ENCODE measurements around the gene TMEM126B.

The TMEM126B gene

DNA sequence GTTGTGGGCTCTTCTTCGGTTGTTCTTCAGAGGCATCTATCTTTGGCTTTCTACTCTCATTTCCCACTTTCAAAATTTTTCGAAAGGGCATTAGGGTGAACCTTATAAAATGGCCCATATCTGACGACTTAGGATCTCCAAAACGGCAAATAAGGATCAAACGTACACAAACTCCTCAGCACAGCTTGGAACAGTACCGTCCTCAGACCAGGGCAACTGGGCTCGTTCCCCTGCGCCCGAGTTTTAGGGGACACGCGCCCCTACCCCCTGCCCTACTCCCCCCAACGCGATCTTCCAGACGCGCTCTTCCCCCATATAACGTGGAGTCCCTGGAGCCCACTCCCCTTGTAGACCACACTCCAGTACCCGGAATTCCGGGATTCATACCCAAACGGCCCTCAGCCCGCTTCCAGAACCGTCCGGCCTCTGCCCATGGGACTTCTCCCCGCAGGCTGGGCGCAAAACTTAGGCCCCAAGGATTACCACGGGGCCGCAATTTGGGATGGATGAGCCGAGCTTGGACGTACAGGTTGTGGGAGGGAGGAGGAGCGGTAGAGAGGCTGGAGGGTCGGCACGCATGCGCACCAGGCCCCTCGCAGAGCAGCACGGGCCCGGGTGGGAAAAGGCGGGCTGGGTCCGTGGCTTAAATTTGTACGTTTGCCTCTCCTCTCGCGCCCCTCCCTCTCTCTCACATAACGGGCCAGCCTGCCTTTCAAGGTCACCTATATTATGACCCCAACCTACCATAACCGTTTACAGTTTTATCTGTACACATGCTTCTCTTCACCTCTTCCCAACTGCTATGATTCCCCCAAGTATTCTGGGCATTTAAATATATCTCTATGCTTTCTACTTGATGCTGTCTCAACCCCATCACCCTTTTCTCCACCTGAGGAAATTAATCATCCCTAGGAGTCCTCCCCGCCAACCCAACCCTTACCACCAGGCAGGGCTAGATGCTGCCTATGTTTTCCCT is 54.2 kb downstream of the TMEM126B start:
- peak; percentile 16 to 54 for DNase-seq (ENCODE audit: low read depth in 1 of 2, low spot score in 1 of 2)

DNA sequence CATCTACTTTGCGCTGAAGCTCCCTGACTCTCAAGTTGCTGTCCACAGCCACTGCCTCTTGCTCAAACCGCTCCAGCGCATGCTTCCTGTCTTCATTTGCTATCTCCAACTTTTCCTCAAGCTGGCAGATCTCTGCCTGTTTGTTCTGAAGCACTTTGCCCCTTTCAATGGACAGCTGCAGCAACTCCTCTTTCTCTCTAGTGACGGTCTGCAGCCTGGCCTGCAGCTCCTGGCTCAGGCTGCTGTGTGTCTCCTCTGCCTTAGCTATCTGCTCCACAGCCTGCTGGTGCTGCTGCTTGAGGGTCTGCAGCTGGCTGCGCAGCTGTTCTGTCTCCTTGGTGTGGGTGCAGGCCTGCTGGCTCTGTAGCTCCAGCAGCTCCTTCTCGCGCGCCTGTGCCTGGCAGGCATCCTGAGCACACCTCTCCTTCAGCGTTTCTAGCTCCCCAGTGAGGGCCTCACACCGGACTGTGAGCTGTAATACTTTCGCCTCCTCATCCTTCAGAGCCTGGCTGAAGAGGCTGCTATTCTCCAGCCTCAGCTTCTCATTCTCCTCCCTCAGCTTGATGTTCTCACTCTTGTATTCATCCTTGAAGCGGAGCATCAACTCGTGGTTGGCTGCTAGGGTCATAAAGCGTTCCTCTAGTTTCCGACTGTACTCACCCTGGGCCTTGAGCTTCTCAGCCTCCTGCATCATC is 56.9 kb downstream of the TMEM126B start:
- no peak for DNase-seq (ENCODE audit: low read depth in 1 of 2, low spot score in 1 of 2)

DNA sequence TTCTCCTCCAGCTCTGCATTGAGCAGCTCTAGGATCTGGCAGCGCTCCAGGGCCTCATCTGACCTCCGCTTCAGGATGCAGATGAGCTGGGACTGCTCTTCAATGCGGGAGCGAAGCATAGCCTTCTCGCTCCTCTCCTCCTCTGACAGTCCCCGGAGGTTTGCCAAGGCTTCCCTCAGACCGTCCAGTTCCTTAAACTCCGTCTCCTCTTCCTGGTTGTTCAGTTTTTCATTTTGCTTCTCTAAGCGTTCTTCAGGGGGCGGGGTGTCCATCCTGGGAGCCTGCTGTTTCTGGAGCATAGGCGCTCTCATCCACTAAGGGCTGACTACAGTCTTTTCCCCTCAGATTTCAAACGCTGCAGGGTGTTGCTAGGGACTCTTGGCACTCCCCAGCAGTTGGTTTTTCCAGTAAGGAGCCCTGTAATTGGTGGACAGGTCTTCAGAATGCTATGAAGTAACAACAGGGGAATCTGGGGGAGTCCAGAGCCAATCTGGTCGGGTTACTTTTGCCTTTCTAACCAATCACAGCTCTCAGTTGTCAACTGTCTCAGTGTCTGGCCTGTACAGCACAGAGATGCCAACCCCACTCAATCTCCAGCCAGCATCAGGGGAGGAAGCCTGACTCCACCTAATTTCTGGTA is 57.5 kb downstream of the TMEM126B start, which contains the start of gene CCDC89:
Gene CCDC89, minus strand, starts transcription at position 376 of the 640 bp plus-strand sequence. Its CDS starts 65 bp downstream, at position 311.
- DNase-seq (ENCODE audit: low read depth in 1 of 2, low spot score in 1 of 2) = no peak
